HG03103 (cell line): ENCODE measurements around the gene PPP2R2B.

Experiments
- ATAC-seq: cut with Tn5 transposase; IDR thresholded peaks from one replicate; pipeline ENCODE4 v1.9.1; 2021; ENCODE audit warnings: low read depth; ENCODE audit not compliant: unreplicated experiment

The PPP2R2B gene

DNA sequence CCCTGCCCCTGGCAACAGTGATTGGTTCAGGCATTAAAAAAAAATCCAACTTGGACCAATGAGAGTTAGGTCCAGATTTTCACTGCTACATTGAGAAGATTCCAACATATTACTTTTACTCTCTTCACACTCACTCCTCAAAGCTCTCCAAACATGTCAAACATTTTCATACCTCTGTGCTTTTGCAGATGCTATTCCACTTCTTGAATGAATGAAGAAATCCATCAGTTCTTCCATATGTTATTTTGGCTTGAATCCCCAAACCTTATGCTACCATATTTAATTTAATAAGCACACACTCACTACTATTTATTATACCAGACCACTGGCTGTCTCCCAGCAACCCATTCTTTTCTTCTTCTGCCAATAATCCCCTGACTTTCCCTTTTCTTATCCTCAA, 87.1 kb downstream of the PPP2R2B start:
- ATAC-seq, result no peak

DNA sequence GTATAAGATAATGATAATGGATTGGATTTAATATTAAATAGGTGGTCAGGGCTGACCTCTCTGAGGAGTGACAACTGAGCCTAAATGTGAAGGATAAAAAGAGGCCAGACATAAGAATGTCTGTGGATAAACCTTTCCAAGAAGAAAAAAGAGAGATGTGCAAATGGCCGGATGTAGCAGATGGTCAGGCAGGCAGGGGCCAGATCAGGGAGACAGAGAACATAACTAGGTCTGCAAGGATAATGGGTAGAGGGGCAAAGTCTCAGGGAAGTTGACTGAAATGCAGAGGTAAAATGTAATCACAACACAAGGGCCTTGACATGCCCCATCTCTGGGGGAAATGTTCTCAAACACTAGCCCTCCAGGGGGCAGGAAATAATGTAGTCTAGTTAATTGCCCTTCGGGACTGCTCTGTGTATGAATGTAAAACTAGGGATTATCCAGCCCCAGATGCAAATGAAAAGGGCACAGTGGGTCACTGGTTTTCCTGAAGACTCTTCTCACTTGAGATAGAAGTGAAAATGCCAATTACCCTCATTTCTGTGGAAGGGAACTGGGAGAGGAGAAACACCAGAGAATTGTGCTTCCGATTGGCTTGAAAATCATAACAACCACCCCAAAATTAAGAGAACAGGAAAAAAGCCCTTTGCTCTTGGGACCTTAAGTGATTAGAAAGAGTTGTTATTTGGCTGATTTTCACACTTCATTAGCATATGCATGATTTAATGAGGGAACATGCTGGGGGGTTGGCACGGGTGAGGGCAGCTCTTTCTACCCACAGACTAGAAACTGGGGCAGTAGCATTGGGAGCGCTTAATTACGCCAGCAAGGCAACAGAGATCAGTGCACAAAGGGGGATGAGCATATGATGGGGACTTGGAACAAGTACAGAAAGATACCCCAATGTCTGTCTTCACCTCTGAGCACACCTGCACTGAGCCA, 88.6 kb downstream of the PPP2R2B start:
- ATAC-seq, result no peak

DNA sequence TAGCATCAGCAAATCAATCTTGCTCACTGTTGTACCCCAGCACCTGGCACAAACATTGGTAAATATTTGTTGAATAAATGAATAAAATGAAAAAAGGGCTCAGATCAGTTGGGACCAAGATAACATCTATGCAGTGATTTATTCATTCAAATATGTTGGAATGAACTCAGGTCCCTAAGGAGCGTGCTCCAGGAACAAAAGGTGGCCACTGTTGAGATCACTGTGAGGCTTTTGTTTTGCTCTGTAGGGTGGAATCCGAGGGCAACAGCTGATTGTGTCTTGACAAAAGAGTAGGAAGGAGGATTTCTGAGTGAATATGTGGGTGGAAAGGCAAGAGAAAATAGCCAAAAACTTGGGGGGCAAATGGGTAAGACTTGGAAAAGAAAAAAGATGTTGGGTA, 89.7 kb downstream of the PPP2R2B start:
- ATAC-seq, result no peak

DNA sequence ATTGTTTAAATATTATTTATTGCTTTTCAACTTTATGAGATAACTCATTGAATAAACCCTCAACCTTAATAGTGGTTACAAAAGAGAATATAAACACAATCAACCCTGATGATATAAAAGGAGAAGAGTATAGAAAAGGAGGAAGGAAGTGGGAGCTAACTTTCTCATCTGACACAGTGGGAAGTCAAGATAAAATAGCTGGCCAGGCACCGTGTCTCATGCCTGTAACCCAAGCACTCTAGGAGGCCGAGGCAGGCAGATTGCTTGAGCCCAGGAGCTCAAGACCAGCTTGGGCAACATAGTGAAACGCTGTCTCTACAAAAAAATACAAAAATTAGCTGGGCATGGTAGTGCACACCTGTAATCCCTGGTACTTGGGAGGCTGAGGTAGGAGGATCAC, 93.5 kb downstream of the PPP2R2B start:
- ATAC-seq, result no peak

DNA sequence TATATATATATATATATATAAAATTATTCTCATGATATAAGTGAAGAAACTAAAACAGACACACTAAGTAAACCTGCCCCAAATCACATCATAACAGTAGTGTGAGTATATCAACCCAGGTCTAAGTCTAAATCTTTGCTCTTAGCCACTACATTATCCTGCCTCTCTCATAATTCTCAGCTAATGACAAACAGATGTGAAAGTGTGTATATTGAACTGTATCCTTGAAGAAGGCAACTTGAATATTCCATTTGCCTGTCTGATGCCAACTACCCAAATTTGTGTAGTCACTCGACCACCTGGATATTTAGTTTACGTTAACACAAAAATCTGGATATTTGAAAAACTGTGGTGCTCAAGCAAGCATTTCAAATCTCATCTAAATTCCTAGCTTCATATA, 97.4 kb downstream of the PPP2R2B start:
- ATAC-seq, result no peak

DNA sequence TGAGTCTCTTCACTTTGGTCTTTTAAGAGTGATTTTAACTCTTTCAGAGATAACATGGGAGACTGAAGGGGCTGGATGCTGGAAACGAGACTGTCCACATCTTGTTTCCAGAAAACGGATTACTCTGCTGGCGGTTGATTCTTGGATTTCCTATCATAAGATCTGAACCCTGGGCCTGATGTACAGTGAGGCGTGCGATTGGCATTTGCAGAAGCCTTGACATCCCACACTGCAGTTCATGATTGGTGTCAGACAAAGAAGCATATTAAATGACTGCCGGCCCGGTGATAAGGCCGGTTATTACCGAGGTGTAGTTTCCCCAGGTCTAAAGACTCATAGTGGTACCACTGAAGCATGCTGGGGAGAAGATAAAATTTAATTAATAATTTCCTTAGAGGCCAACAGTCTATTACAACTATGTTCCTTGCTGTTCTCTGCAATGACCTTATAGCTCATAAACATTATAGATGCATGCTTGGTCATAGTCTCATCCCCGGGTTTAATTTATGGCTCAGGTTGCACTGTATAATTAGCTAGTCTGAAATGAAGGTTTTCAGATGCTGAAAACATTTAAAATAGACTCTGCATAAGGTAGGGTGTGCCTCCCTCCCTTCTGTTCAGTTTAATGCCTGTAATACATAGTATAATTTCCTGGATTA, 99.2 kb downstream of the PPP2R2B start:
- ATAC-seq, result no peak

DNA sequence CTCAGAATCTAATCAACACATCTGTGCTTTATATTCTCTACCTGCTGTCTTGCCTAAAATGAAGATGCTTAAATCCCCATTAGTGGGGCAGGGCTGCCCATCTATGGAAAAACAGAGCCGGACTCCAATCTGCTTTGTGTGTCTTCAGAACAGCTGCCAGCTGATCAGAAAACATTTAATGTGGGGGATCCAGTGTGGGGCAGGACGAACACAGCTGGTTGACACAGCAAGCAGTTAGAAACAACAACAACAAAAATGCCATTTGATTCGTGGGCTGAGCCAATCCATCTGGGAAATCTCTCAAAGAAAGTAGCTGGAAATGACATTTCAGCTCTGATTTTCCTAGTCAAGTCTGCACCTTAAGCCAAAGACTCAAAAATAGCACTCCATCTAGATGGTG, 99.8 kb downstream of the PPP2R2B start:
- no peak for ATAC-seq

DNA sequence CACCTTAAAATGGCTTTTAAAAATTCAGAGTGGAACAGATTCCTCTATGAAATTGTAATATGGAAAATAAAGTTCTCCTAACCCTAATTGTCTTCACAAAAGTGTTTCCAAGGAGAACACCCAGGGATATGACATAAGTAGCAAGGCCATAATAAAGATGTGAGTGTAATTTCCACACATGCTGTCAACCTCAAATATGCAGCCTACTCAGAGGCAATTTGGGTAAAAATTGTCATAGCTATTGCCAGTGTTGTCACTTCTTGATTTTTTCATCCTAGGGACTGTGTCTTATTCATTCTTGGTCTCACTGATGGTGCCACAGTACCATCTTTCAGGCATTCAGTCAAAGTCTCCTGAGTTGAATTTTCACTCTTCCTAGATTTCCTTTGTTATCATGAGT, 100.3 kb downstream of the PPP2R2B start:
- no peak for ATAC-seq

DNA sequence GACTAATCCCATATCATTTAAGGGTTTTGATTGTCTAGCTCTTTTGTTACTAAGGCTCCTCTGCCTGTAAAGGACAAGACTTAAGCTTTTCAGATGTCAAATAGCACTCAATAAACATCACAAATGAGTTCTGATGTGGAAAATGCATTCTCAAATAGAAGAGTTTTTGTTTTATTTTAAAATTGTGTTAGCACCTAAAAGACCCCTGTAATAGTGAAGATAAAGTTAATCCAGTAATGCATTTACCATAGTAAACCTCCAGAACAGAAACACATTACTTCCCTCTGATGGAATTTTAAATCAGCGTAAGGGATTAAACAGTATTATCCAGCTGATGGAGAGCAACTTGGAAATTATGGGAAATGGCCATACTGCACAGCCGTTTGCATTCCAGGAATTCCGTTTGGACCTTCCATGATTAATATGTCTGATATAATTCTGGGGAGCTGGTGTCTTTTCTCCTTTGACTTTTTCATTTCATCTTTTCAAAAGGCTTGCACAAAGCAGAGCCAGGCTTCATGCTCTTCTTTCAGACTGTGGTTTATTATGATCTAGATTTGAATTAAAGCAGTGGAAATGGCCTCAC, 105.6 kb downstream of the PPP2R2B start:
- ATAC-seq, result no peak

DNA sequence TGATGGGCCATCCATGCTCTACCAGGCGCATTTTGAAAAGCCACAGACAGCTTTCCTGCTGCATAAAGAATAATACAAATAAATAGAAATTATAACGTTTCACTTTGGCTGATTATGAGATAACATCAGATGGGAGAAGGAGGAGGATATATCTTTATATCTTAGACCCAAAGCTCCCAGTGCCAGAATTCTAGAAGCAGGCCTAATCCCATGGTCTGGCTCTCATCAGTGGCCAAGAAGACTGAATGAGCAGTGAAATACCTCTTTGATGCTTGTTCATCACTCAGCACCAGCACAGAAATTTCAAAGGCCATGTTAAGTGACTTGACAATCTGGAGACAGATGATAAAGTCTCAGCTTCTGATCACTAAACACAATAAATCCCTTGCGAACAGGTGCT, 107.6 kb downstream of the PPP2R2B start:
- ATAC-seq, result no peak

DNA sequence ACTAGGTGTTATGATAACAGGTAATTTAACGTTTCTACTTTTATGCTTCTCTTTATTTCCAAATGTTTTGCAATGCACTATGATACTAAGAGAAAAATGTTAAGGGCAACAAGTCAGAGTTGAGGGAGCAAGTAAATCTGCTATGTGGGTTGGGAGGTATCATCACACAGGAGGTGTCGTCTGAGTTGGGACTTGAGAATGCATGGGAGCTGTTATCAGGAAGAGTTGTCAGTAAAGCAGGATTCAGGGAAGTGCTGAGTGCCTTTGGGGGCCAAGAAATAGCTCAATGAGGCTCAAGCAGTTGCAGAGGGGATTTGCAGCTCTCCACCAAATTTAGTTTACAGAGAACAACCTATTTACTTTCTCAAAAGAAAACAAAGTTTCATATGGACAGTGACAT, 108.0 kb downstream of the PPP2R2B start:
- no peak for ATAC-seq

DNA sequence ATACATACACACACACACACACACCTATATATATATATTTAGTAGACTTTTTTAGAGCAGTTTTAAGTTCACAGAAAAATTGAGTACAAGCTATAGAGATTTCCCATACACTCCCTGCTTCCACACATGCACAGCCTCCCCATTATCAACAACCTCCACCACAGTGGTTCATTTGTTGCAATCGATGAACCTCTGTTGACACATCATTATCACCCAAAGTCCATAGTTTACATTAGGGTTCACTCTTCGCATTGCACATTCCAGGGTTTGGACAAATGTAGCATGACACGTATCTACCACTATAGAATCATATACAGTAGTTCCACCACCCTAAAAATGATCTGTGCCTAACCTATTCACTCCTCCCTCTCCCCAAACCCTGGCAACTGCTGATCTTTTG, 111.0 kb downstream of the PPP2R2B start:
- no peak for ATAC-seq

DNA sequence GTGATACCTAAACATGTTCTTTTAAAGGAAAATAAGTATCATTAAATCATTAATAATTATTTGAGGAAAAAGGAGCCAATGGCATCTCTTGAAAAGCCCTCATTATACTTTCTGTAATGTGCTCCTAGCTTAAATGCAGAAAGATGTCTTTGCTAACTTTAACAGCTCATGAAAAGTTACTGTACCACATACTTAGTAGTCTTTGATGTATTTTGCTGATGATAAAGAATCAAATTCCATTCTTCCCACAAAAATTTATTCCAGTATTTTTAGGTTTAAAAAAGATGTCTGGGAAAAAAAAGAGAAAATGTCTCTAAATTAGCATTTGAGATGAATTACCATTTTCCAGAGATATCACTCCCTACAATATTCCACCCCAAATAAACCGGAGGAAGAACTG, 112.5 kb downstream of the PPP2R2B start:
- no peak for ATAC-seq

DNA sequence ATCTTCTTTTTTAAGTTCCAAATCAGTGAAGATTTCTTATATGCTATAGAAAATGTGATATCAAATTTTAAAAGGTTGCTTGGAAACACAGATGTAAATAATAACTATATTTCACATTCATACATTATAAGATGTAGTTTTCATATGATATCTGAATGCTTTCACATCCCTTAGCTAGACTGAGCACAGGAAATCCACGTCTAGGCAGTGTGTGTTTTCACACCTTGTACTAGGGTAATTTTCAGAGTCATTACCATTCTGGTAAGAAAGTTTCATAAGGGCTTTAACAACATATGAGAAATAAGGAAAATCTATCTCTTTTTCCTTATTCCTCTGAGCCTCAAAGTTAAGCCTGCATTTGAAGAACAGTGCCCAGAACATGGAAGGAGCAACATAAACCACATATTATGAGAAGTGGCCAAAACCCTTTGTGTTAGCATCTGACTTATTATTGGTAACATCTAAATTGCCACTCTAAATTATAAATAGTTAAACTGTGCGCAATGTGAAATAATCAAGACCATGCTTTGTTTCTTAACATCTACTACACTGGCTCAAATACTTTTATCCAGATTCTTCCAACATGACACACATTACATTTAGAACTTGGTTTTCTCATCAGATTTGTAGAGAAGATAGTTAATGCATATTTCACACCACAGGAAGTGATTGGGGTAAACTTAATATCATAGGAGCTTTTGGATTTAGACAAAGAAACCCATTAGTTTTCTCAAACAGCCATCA, 113.3 kb downstream of the PPP2R2B start:
- ATAC-seq, result no peak

DNA sequence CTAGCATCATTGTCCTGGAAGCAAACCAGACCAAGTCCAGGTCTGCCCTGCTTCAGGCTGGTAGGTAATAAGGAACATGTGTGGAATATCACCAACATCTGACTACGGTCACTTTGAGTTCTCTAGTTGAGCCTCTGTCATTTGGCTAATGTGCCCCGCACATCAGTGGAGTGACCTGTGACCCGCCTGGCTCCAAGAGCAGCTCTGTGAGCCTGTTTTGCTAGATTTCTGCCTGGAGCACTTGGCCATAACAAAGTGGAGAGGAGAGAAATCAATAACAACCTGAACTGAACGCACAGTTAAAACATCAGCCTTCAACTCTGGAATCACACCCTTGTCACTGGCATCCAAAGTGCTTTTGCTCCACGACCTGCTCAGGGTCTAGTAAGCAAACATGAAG, 115.7 kb downstream of the PPP2R2B start:
- no peak for ATAC-seq

DNA sequence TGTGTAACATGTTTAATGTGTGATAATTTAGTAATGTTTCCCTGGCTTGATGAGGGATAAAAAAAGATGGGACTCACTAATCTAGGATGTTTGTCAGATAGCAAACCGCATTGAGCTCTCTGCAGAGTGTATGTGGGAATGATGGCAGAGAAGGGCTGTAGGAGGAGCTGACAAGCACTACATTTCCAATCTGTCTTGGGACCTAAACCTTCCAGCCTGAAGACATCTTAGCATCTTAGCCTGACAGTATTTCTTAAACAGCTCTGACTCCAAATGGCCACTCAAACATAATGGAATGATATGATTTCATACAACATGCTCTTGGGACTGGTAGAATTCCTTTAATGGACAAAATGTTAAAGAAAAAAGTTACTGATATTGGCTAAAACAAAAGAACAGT, 116.7 kb downstream of the PPP2R2B start:
- ATAC-seq, result no peak

DNA sequence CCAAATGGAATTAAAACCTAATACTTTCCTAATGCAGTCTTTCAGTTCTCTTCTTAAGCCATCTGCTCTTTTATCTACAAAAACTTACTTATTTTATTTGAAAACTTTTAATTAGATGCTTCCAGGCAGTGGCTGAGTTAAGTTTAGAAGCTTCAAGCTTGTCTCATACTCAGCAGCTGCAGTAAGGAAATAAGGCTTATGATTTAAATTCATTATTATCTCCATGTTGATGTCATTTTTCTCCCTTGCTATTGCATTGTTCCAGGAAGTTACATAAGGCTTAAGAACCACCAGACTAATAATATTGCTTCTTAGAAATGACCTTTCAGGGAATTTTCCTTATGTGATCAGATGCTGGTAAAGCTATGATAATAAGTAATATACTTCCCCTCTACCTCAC, 119.6 kb downstream of the PPP2R2B start:
- ATAC-seq, result no peak

DNA sequence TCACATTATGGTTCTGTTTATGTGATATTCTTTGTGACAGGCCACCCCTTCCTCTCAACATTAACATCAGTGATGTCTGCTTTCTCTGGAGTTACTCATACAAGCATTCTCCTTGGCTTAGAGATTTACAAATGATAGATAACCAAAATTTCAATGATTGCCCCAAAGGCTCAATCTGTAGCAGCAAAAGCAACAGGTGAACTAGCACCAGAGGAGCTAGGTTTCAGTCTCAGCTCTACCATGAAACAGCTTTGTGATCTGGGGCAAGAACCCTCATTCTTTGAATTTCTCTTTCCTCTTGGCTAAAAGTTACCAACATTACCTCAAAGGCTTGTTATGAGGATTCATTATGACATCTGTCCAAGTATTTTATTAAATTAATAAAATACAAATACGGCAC, 120.5 kb downstream of the PPP2R2B start:
- no peak for ATAC-seq

DNA sequence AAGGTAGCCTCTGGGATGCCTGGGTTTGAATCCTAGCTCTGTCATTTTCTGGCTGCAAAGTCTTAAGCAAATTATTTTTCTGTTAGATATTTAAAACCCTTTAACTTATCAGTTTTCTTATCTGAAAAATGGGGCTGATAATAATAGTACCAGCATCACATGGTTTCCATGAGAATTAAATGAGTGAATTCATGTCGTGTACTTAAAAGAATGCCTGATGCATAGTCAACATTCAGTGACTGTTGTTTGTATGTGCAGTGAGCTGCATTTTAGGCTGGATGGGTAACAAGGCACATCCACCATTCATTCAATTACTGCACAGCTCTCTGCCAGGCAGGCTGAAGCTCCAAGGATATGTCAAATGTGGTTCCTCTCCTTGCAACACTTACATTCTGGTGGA, 122.0 kb downstream of the PPP2R2B start:
- ATAC-seq, result no peak

DNA sequence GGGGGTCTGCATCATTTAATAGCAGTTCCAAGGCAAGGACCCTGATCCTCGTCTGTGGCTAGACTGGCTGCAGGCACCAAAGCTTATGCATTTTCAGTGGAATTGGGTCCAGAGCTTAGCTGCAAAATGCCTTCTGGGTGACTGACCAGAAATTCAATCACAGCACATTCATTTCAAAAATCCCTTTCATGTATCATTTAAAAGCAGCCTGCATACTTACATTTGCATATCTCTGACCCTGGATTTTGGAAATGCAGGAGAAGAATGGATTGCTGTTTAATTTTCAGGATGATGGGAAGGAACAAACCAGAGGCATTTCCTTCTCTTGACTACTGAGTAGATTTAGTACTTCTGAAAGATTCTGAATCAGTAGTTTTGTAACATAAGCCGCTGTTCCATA, 122.8 kb downstream of the PPP2R2B start:
- no peak for ATAC-seq

DNA sequence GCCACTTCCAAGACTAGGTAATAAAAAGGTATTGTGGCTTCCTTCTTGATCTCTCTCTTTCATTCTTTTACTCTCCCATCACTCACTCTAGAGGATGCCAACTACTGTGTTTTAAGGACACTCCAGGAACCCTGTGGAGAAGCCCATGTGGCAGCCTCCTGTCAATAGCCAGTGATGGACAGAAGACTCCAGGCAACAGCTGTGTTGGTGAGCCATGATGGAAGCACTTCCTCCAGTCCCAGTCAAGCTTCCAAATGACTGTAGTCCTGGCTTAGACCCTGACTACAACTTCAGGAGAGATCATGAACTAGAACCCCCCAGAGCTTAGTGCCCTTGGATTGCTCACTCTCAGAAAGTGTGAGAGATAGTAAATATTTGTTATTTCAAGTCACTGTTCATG, 123.9 kb downstream of the PPP2R2B start:
- no peak for ATAC-seq
